ENCODE measurements around the gene PTX4. TPM values are rescaled to one million over a fixed set of nuclear protein-coding genes. Genes with fewer than 3 reads are reported as not detected.

Gene PTX4
- total and polyA plus RNA-seq, 9 donors, result 0.34 to 1.1 (median 0.74) TPM

DNA sequence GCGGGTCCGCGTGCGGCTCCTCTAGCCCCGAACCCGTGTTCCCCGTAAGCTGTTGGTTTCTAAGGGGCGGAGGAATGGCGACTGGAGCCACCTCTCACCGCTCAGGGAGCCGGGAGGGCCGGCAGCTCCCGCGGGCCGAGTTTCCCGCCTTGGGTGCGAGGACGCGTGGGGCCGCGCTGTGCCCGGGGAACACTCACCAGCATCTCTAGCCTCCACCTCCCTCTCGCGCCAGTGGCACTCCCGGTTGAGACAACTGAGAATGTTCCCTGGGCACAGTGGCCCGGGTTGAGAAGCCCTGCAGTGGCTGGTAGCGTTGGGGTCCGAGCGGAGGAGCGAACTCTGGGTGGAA lies 5.0 kb upstream of the PTX4 start:
- H3K36me3 ChIP-seq (ENCODE audit: control insufficient read depth, insufficient read depth, low read length), result peaks cover 41% of the 10 kb centered on the region
- no peak for DNase-seq
- H3K9me3 ChIP-seq (replicated peaks; ENCODE audit: control insufficient read depth, low read depth, low read length), result no peaks in the 10 kb centered on the region
- peak overlapping the region; percentile 88 for H3K4me3 ChIP-seq (ENCODE audit: low read length)
- H3K27me3 ChIP-seq (ENCODE audit: control insufficient read depth, insufficient read depth, low read length), result no peaks in the 10 kb centered on the region
- peak overlapping the region; percentile 21 for H3K27ac ChIP-seq (ENCODE audit: low read length)
- H3K4me1 ChIP-seq (ENCODE audit: control insufficient read depth, insufficient read depth, low read length), result peaks cover 24% of the 10 kb centered on the region
- WGBS (ENCODE audit: insufficient coverage), result under 1% methylated on average over 18 of the region's 30 CpGs

GRCh38 chr16:1492923-1493745 lies 4.4 kb upstream of the PTX4 start, which contains the start of gene TELO2:
Gene TELO2 (plus strand): TSS chr16:1493360. CDS start chr16:1494282, 922 bp downstream.
- WGBS (ENCODE audit: insufficient coverage), result under 1% methylated on average over 82 of the region's 89 CpGs

GRCh38 chr16:1492082-1492922 lies 3.6 kb upstream of the PTX4 start:
- Histone ChIP-seq H3K27ac (ENCODE audit: low read length) (peak overlapping the region; percentile 49), H3K4me1 (ENCODE audit: control insufficient read depth, insufficient read depth, low read length) (peaks cover 24% of the 10 kb centered on the region), H3K36me3 (ENCODE audit: control insufficient read depth, insufficient read depth, low read length) (peaks cover 28% of the 10 kb centered on the region), H3K27me3 (ENCODE audit: control insufficient read depth, insufficient read depth, low read length) (no peaks in the 10 kb centered on the region), H3K9me3 (replicated peaks; ENCODE audit: control insufficient read depth, low read depth, low read length) (no peaks in the 10 kb centered on the region), H3K4me3 (ENCODE audit: low read length) (peak overlapping the region; percentile 31)
- WGBS (ENCODE audit: insufficient coverage), result 83% methylated on average over 20 of the region's 23 CpGs
- no peak for DNase-seq

More at GRCh38 chr16:1492923-1493745, 4.4 kb upstream of the PTX4 start, which contains the start of gene TELO2:
- H3K4me3 ChIP-seq (ENCODE audit: low read length), result peak within 1 kb of the TSS; percentile 88
- peaks cover 24% of the 10 kb centered on the region for H3K4me1 ChIP-seq (ENCODE audit: control insufficient read depth, insufficient read depth, low read length)
- peak within 1 kb of the TSS; percentile 49 for H3K27ac ChIP-seq (ENCODE audit: low read length)
- no peaks in the 10 kb centered on the region for H3K27me3 ChIP-seq (ENCODE audit: control insufficient read depth, insufficient read depth, low read length)
- no peaks in the 10 kb centered on the region for H3K9me3 ChIP-seq (replicated peaks; ENCODE audit: control insufficient read depth, low read depth, low read length)
- DNase-seq, result peak; percentile 89
- H3K36me3 ChIP-seq (ENCODE audit: control insufficient read depth, insufficient read depth, low read length), result peaks cover 35% of the 10 kb centered on the region

DNA sequence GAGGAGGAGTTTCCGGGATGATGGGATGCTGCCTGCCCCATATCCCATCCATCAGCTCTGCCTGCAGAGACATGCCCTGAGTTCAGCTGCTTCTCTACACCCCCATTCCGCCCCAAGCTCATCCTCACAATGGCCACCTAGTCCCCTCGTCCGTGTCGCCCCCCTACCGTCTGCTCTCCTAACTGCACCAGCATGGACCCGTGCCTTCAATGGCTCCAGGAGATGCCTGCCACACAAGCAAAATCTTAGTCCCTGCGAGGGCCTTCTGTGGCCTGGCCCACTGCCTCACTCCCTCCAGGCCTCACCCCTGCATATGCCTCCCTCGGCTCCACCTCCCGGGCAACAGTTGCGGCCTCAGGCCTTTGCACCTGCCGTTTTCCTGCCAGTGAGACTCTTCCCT lies 2.6 kb upstream of the PTX4 start:
- Histone ChIP-seq H3K27me3 (ENCODE audit: control insufficient read depth, insufficient read depth, low read length) (no peaks in the 10 kb centered on the region), H3K9me3 (replicated peaks; ENCODE audit: control insufficient read depth, low read depth, low read length) (no peaks in the 10 kb centered on the region), H3K4me3 (ENCODE audit: low read length) (no peak overlapping the region), H3K36me3 (ENCODE audit: control insufficient read depth, insufficient read depth, low read length) (peaks cover 19% of the 10 kb centered on the region), H3K4me1 (ENCODE audit: control insufficient read depth, insufficient read depth, low read length) (peaks cover 24% of the 10 kb centered on the region), H3K27ac (ENCODE audit: low read length) (no peak overlapping the region)
- DNase-seq, result no peak
- WGBS (ENCODE audit: insufficient coverage), result 79% methylated on average over 12 of the region's 12 CpGs

DNA sequence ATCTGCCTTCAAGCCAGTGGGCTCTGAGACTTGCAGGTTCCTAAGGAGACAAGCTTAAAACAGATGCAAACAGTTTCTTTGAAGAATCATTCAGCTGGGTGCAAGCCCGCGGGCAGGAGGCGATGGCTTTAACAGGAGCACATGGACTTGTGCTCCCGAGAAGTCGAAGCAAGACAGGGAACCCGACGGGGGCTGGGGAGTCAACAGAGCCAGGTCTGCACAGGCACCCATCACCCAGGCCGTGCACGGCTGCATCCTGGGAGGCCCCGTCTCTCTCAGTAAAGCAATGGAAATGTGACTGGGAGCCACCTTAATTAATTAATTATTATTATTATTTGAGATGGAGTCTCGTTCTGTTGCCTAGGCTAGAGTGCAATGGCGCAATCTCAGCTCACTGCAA lies 333 bp upstream of the PTX4 start:
- 61% methylated on average over 7 of the region's 12 CpGs for WGBS (ENCODE audit: insufficient coverage)
- Histone ChIP-seq H3K4me3 (ENCODE audit: low read length) (no peak overlapping the region), H3K27ac (ENCODE audit: low read length) (no peak overlapping the region), H3K36me3 (ENCODE audit: control insufficient read depth, insufficient read depth, low read length) (no peaks in the 10 kb centered on the region), H3K4me1 (ENCODE audit: control insufficient read depth, insufficient read depth, low read length) (peaks cover 11% of the 10 kb centered on the region), H3K9me3 (replicated peaks; ENCODE audit: control insufficient read depth, low read depth, low read length) (no peaks in the 10 kb centered on the region), H3K27me3 (ENCODE audit: control insufficient read depth, insufficient read depth, low read length) (no peaks in the 10 kb centered on the region)
- DNase-seq, result peak; percentile 65

- Histone ChIP-seq H3K36me3 (ENCODE audit: control insufficient read depth, insufficient read depth, low read length) (no peaks in the 10 kb centered on the region), H3K27ac (ENCODE audit: low read length) (no peak overlapping the region), H3K27me3 (ENCODE audit: control insufficient read depth, insufficient read depth, low read length) (peaks cover 2% of the 10 kb centered on the region), H3K4me3 (ENCODE audit: low read length) (no peak overlapping the region), H3K4me1 (ENCODE audit: control insufficient read depth, insufficient read depth, low read length) (peaks cover 6% of the 10 kb centered on the region), H3K9me3 (replicated peaks; ENCODE audit: control insufficient read depth, low read depth, low read length) (no peaks in the 10 kb centered on the region)
- DNase-seq, result no peak
- 77% methylated on average over 16 of the region's 24 CpGs for WGBS (ENCODE audit: insufficient coverage)
Observed at GRCh38 chr16:1488054-1488601, 616 bp downstream of the PTX4 start.

- Histone ChIP-seq H3K9me3 (replicated peaks; ENCODE audit: control insufficient read depth, low read depth, low read length) (no peaks in the 10 kb centered on the region), H3K4me1 (ENCODE audit: control insufficient read depth, insufficient read depth, low read length) (peaks cover 1% of the 10 kb centered on the region), H3K36me3 (ENCODE audit: control insufficient read depth, insufficient read depth, low read length) (no peaks in the 10 kb centered on the region), H3K27me3 (ENCODE audit: control insufficient read depth, insufficient read depth, low read length) (peaks cover 2% of the 10 kb centered on the region), H3K4me3 (ENCODE audit: low read length) (no peak overlapping the region), H3K27ac (ENCODE audit: low read length) (no peak overlapping the region)
- WGBS (ENCODE audit: insufficient coverage), result 89% methylated on average over 36 of the region's 39 CpGs
- DNase-seq, result no peak
Observed at GRCh38 chr16:1487395-1488053, 1.2 kb downstream of the PTX4 start.

DNA sequence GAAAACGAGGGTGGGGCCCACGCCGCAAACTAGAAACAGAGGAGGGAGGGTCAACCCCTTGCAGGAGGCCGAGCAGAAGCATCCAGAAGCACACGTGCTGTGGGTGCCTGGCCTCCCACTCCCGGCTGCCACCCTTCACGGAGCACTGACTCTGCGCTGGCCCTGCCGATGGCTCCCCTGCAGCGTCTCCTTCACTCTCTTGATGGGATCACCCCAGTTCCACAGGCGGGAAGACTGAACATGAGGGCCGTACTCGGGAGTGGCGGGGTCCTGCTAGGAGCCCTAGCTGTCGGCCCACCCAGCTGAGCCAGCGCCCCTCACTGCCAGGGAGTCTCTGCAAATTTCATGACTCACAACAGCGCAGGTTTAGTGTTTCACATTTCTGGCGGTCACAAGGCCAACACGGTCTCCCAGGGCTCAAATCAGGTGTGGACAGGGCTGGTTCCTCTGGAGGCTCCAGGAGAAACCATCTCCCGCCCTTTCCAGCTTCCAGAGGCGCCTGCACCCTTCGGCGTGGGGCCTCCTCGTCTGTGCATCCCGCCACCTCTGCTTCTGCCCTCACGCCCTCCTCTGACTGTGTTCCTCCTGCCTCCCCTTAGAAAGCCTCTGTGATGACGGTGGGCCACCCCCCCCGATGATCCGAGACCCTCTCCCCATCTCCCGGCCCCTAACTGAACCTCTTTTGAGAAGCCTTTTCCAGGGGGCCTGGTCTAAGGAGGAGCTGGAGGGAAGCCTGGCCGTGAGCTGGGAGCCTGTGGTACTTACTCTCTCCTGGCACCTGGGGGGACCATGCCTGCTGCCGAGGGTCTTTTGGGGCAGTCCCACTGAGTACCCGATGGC lies 2.0 kb downstream of the PTX4 start:
- no peak overlapping the region for H3K4me3 ChIP-seq (ENCODE audit: low read length)
- 75% methylated on average over 28 of the region's 33 CpGs for WGBS (ENCODE audit: insufficient coverage)
- no peaks in the 10 kb centered on the region for H3K4me1 ChIP-seq (ENCODE audit: control insufficient read depth, insufficient read depth, low read length)
- no peak for DNase-seq
- H3K27ac ChIP-seq (ENCODE audit: low read length), result no peak overlapping the region
- no peaks in the 10 kb centered on the region for H3K36me3 ChIP-seq (ENCODE audit: control insufficient read depth, insufficient read depth, low read length)
- peaks cover 3% of the 10 kb centered on the region for H3K27me3 ChIP-seq (ENCODE audit: control insufficient read depth, insufficient read depth, low read length)
- H3K9me3 ChIP-seq (replicated peaks; ENCODE audit: control insufficient read depth, low read depth, low read length), result no peaks in the 10 kb centered on the region

DNA sequence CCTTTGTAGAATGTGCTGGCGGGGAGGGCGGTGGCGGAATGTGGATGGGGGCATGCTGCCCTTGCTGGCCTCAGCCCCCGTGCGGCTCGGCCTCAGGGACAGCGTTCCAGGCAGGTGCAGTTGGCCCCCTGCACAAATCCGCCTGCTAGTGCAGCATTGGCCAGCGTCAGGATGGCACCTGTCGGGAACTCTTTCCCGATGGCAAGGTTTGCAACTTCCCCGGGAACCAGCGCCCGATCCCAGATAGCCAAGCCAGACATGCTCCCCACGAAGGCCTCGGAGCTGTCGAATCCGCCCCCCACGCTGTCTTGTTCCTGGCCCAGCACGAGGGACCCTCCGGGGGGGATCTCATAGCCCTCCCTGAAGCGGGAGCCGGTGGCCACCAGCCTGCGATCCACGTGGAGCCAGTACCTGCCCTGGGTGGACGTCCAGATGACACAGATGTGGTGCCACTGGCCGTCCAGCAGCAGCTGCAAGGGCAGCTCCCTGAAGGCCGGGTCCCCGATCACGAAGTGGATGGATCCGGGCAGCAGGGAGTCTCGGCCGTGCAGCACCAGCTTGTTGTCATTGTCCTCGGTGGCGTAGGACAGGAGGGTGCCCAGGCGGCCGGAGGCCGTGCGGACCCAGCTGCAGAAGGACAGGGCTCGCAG lies 2.8 kb downstream of the PTX4 start:
- 90% methylated on average over 39 of the region's 40 CpGs for WGBS (ENCODE audit: insufficient coverage)
- Histone ChIP-seq H3K27me3 (ENCODE audit: control insufficient read depth, insufficient read depth, low read length) (peaks cover 3% of the 10 kb centered on the region), H3K27ac (ENCODE audit: low read length) (no peak overlapping the region), H3K4me3 (ENCODE audit: low read length) (no peak overlapping the region), H3K9me3 (replicated peaks; ENCODE audit: control insufficient read depth, low read depth, low read length) (no peaks in the 10 kb centered on the region), H3K36me3 (ENCODE audit: control insufficient read depth, insufficient read depth, low read length) (no peaks in the 10 kb centered on the region), H3K4me1 (ENCODE audit: control insufficient read depth, insufficient read depth, low read length) (no peaks in the 10 kb centered on the region)
- no peak for DNase-seq
